DOHH2 (cell line): ENCODE results near the gene SYNE1.

ENCODE experiments used
- EZH2phosphoT487 ChIP-seq: fragments of 200-600 bp; sonication (generic); IDR thresholded peaks from 2 replicates; pipeline ENCODE4 v1.6.1; 2017; ENCODE audit warnings: borderline replicate concordance, mild to moderate bottlenecking, antibody characterized with exemption, low read length, moderate library complexity, mixed read lengths
- TF ChIP-seq, protein P1 (sequence below): fragments of 200-600 bp; sonication (generic); IDR thresholded peaks from one replicate; pipeline ENCODE4 v1.5.1; 2014; ENCODE audit warnings: antibody characterized with exemption, mild to moderate bottlenecking, low read depth, low read length; ENCODE audit not compliant: poor library complexity, severe bottlenecking

DNA sequence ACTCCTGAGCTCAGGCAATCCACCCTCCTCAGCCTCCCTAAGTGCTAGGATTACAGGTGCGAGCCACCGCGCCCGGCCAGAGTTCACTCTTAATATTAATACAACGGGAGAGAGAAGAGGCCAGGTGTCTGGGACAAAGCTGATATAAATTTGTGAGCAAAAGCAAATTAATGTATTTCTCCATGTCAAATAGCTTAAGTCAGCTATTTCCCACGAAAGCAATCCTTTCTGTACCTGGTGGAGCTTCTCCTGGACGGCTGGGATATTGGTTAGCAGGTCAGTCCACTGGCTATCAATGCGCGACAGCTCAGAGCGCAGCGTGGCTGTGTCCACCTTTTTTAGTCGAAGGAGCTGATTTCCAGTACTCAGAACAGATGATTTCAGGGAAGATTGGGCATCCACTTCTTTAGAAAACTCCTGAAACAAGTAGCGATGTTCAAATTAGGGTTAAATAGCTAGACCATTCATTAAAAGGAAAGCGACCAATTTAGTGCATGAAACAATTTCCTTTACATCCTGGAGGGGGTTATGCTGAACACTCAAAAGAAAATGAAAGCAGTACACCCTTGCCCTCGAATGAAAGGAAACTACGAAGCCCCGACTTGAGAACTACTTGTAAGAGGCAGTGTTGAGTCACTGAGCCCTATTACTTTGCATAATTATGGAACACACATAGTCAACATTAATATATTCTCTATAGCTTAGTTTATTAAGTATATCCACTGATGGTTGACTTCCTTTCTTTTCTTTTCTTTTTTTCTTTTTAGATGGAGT is 403.4 kb downstream of the SYNE1 start:
- no peak for TF ChIP-seq EZH2phosphoT487
- TF ChIP-seq, protein P1, sequence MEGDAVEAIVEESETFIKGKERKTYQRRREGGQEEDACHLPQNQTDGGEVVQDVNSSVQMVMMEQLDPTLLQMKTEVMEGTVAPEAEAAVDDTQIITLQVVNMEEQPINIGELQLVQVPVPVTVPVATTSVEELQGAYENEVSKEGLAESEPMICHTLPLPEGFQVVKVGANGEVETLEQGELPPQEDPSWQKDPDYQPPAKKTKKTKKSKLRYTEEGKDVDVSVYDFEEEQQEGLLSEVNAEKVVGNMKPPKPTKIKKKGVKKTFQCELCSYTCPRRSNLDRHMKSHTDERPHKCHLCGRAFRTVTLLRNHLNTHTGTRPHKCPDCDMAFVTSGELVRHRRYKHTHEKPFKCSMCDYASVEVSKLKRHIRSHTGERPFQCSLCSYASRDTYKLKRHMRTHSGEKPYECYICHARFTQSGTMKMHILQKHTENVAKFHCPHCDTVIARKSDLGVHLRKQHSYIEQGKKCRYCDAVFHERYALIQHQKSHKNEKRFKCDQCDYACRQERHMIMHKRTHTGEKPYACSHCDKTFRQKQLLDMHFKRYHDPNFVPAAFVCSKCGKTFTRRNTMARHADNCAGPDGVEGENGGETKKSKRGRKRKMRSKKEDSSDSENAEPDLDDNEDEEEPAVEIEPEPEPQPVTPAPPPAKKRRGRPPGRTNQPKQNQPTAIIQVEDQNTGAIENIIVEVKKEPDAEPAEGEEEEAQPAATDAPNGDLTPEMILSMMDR, result no peak
